HG02642 (cell line): Measurements from ENCODE around the gene ZNF384.
A peak's percentile ranks its signal among the peaks of the same experiment; 100 is the strongest.

Experiments used
- ATAC-seq: cut with Tn5 transposase; IDR thresholded peaks from one replicate; pipeline ENCODE4 v1.9.1; 2021; ENCODE audit warnings: mild to moderate bottlenecking; ENCODE audit not compliant: unreplicated experiment, poor library complexity

Gene ZNF384

DNA sequence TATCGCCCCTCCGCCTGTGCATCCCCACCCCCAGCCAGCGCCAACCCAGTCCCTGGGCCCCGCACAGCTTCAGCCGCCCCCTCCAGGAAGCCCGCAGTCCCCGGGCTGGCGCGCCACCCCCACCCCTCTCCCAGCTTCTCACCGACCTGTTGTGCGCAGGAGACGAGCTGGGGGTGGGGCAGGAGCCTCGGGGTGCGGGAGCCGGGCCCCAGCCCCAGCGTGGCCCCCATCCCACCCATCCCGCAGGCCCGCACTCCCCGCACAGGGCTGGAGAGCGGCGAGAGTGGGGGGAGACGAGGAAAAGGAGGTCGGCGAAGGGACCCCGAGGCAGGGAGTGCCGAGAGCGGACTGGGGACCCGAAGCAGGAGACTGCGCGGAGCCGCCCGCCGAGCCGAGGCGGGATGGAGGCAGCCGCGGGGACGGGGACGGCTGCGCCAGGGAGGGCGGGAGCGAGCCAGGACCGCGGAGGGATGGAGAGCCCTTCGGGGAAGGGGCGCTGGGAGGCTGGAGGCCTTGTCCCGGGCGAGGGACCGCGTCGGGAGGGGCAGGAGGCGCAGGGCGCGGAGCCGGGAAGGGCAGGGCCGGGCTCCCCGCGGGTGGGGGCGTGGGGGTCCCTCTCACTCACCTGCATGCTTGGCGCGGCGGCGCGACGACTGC, 10.9 kb upstream of the ZNF384 start:
- no peak for ATAC-seq

GRCh38 chr12:6699259-6699988, 10.2 kb upstream of the ZNF384 start:
- ATAC-seq, result no peak

GRCh38 chr12:6698352-6699046, 9.3 kb upstream of the ZNF384 start:
- no peak for ATAC-seq

- no peak for ATAC-seq
Measured at GRCh38 chr12:6697584-6698351, 8.6 kb upstream of the ZNF384 start.

DNA sequence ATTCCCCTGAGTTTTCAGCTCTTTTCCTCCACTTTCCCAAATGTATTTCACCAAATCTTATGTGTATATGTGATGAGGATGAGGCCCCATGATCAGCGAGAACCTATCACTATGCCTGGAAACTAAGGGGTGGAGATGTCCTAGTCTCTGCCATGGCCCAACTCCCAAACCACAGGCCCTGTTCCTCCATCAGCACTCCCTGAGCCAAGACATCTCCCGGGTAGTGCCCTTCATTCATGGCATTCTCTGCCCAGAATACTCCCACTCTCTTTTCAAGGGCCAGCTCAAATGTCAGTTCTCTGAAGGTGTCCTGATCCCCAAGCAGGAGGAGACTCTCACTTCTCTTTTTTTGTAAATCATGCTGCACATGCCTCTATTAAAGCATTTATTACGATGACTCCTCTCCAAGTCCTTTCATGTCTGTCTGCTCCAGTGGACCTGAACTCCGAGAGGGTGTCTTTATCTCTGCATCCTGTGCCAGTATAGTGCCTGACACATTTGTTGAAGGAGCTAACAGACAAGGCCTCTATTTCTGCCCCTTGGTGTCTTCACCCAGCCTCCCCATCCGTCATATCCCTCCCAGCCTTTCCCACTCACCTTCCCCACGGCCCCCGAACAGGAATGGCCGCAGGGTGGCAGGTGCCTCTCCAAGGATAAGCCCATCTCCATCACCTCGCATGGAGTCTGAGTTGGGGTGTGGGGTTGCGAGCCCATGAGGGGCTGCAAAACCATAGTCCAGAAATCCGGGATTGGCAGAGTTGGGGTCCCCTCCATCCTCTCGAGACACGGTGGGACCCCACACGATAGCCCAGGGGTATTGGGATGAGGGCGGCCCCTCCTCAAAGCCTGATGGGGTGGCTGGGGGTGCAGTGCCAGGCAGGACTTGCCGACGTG, 7.8 kb upstream of the ZNF384 start:
- ATAC-seq, result no peak

- ATAC-seq, result no peak
Measured at GRCh38 chr12:6695313-6696045, 6.3 kb upstream of the ZNF384 start.

- ATAC-seq, result no peak
Measured at GRCh38 chr12:6694701-6695100, 5.5 kb upstream of the ZNF384 start.

GRCh38 chr12:6693832-6694355, 4.7 kb upstream of the ZNF384 start:
- no peak for ATAC-seq

GRCh38 chr12:6692888-6693287, 3.7 kb upstream of the ZNF384 start:
- no peak for ATAC-seq

GRCh38 chr12:6691473-6691872, 2.3 kb upstream of the ZNF384 start:
- no peak for ATAC-seq

DNA sequence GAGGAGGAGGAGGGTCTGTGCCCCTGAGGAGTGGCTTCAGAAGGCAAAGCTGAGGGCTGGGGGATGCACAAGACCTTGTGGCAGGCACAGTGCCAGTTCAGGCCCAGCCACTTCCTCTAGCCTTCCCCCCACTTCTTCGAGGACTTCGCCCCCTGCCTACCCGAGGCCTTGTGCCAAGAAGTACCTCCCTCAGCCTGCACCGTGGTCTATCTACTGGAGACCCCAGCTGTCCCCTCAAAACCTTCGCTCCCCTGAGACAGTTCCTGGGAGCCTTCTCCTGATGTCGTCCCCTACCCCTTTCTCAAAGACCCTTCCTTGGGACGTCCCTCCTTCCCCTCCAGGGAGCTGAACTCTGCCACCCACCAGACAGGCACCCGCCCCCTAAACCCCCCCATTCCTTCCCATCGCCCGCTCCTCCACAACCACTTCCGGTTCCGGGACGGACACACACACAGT, 604 bp downstream of the ZNF384 start:
- ATAC-seq, result peak; percentile 5

DNA sequence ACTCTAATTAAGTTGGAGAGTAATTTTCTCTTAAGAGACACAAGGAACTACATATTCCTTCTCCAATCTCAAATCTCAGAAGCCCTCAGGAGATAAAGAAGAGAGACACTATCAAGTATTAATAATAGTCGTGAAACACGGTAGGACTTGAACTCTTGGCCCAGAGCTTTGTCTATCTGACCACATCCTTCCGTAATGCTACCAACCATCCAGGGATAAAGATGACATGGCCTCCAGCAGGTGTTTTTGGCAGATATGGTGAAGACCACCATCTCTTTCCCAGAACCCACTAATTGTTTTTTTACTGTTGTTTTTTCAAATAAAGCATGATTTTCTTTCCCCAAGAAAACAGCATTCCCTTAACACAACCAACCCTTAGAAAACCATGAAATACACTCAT, 3.4 kb downstream of the ZNF384 start:
- no peak for ATAC-seq

DNA sequence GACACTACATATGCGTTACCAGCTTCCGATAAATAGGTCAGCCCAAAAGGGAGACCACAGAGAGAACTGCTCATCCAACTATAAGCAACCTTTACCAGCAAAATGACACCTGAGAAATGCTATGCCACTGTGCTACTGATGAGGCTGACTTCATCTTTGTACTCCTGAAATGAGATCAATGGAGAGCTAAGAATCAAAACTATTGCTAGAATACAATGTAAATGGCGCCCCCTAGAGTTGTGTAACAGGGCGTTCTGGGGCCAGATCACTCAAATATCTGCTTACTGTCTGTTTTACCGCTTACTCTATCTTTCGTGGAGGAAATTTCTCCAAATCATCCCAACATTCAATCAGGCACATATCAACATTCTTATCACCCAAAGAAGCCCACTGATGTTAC, 4.6 kb downstream of the ZNF384 start:
- ATAC-seq, result no peak

- ATAC-seq, result no peak
Measured at GRCh38 chr12:6676962-6677361, 12.2 kb downstream of the ZNF384 start.

DNA sequence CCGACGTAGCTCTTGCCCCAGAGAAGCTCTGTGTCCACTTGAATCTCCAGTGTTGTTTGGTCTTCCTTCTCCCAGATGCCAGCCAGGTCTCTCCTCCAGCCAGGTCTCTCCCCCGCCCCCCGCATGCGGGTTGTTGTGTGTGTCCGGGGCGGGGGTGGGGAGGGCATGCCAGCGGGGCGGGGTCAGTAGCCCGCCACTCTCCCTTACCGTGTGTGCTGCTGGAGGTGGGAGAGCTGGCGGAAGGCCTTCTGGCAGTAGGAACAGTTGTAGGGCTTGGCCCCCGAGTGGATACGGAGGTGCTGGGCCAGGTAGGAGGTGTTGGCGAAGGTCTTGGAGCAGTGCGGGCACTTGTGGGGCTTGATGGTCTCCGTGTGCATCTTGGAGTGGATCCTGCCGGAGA, 17.0 kb downstream of the ZNF384 start:
- no peak for ATAC-seq

- no peak for ATAC-seq
Measured at GRCh38 chr12:6667559-6668210, 21.5 kb downstream of the ZNF384 start.

DNA sequence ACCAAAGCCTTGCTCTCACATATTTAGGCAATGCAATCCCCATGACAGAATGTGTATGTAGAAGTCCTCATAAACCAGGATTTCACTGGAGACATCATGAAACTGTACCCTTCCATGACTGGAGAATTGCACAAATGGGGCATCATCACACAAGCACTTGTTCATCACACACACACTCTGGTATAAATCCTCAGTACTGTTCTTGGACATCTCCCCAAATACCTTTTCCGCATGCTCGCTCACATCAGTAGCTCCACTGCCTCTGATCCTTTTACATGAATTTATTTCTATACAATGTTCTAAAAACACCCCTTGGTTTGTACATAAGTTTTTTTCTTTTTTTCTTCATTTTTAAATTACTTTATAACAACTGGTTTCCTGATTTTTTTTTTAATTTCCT, 23.0 kb downstream of the ZNF384 start:
- no peak for ATAC-seq

- ATAC-seq, result no peak
Measured at GRCh38 chr12:6664902-6665301, 24.3 kb downstream of the ZNF384 start.
